ENCODE measurements around the gene C4orf50.

Gene C4orf50

GRCh38 chr4:5877392-5877791 is 140.8 kb downstream of the C4orf50 start:
- Histone ChIP-seq H3K4me3 (ENCODE audit: insufficient read depth, low read depth, low read length) (no peak overlapping the region), H3K36me3 (ENCODE audit: control insufficient read depth, insufficient read depth, low read length) (no peaks in the 10 kb centered on the region), H3K9me3 (ENCODE audit: control insufficient read depth, low read length) (no peaks in the 10 kb centered on the region), H3K4me1 (ENCODE audit: control insufficient read depth, insufficient read depth, low read length) (peaks cover 14% of the 10 kb centered on the region), H3K27ac (ENCODE audit: insufficient read depth, low read depth, low read length, poor library complexity, severe bottlenecking) (no peak overlapping the region), H3K27me3 (ENCODE audit: control insufficient read depth, insufficient read depth, low read length, poor library complexity, severe bottlenecking) (no peaks in the 10 kb centered on the region)
- WGBS, 2 experiments: 90% methylated on average over 9 of the region's 9 CpGs

- H3K4me1 ChIP-seq (ENCODE audit: control insufficient read depth, insufficient read depth, low read length): peaks cover 14% of the 10 kb centered on the region
- H3K36me3 ChIP-seq (ENCODE audit: control insufficient read depth, insufficient read depth, low read length): no peaks in the 10 kb centered on the region
- no peaks in the 10 kb centered on the region for H3K9me3 ChIP-seq (ENCODE audit: control insufficient read depth, low read length)
- no peaks in the 10 kb centered on the region for H3K27me3 ChIP-seq (ENCODE audit: control insufficient read depth, insufficient read depth, low read length, poor library complexity, severe bottlenecking)
- no peak overlapping the region for H3K27ac ChIP-seq (ENCODE audit: insufficient read depth, low read depth, low read length, poor library complexity, severe bottlenecking)
- WGBS, 2 experiments: 4 to 8% methylated on average over 6 of the region's 6 CpGs
- H3K4me3 ChIP-seq (ENCODE audit: insufficient read depth, low read depth, low read length): no peak overlapping the region
These were observed 143.3 kb downstream of the C4orf50 start for GRCh38 chr4:5874811-5875449.

- WGBS, 2 experiments: 94 to 95% methylated on average over 13 of the region's 13 CpGs
- H3K4me1 ChIP-seq (ENCODE audit: control insufficient read depth, insufficient read depth, low read length): peaks cover 9% of the 10 kb centered on the region
- no peaks in the 10 kb centered on the region for H3K9me3 ChIP-seq (ENCODE audit: control insufficient read depth, low read length)
- H3K4me3 ChIP-seq (ENCODE audit: insufficient read depth, low read depth, low read length): no peak overlapping the region
- H3K36me3 ChIP-seq (ENCODE audit: control insufficient read depth, insufficient read depth, low read length): no peaks in the 10 kb centered on the region
- no peak overlapping the region for H3K27ac ChIP-seq (ENCODE audit: insufficient read depth, low read depth, low read length, poor library complexity, severe bottlenecking)
- H3K27me3 ChIP-seq (ENCODE audit: control insufficient read depth, insufficient read depth, low read length, poor library complexity, severe bottlenecking): no peaks in the 10 kb centered on the region
These were observed 147.5 kb downstream of the C4orf50 start for GRCh38 chr4:5870701-5871100.

- H3K27ac ChIP-seq (ENCODE audit: insufficient read depth, low read depth, low read length, poor library complexity, severe bottlenecking): no peak overlapping the region
- H3K9me3 ChIP-seq (ENCODE audit: control insufficient read depth, low read length): no peaks in the 10 kb centered on the region
- no peaks in the 10 kb centered on the region for H3K36me3 ChIP-seq (ENCODE audit: control insufficient read depth, insufficient read depth, low read length)
- H3K4me1 ChIP-seq (ENCODE audit: control insufficient read depth, insufficient read depth, low read length): peaks cover 5% of the 10 kb centered on the region
- H3K27me3 ChIP-seq (ENCODE audit: control insufficient read depth, insufficient read depth, low read length, poor library complexity, severe bottlenecking): no peaks in the 10 kb centered on the region
- H3K4me3 ChIP-seq (ENCODE audit: insufficient read depth, low read depth, low read length): no peak overlapping the region
- WGBS, 2 experiments: 95% methylated on average over 14 of the region's 14 CpGs
These were observed 148.1 kb downstream of the C4orf50 start for GRCh38 chr4:5869966-5870619.

GRCh38 chr4:5867866-5868265 is 150.4 kb downstream of the C4orf50 start:
- H3K27me3 ChIP-seq (ENCODE audit: control insufficient read depth, insufficient read depth, low read length, poor library complexity, severe bottlenecking): no peaks in the 10 kb centered on the region
- H3K9me3 ChIP-seq (ENCODE audit: control insufficient read depth, low read length): no peaks in the 10 kb centered on the region
- H3K4me1 ChIP-seq (ENCODE audit: control insufficient read depth, insufficient read depth, low read length): peaks cover 3% of the 10 kb centered on the region
- WGBS, 2 experiments: 95 to 97% methylated on average over 2 of the region's 3 CpGs
- H3K27ac ChIP-seq (ENCODE audit: insufficient read depth, low read depth, low read length, poor library complexity, severe bottlenecking): no peak overlapping the region
- no peaks in the 10 kb centered on the region for H3K36me3 ChIP-seq (ENCODE audit: control insufficient read depth, insufficient read depth, low read length)
- H3K4me3 ChIP-seq (ENCODE audit: insufficient read depth, low read depth, low read length): no peak overlapping the region

GRCh38 chr4:5866841-5867813 is 151.1 kb downstream of the C4orf50 start:
- H3K4me3 ChIP-seq (ENCODE audit: insufficient read depth, low read depth, low read length): no peak overlapping the region
- H3K9me3 ChIP-seq (ENCODE audit: control insufficient read depth, low read length): no peaks in the 10 kb centered on the region
- no peaks in the 10 kb centered on the region for H3K27me3 ChIP-seq (ENCODE audit: control insufficient read depth, insufficient read depth, low read length, poor library complexity, severe bottlenecking)
- no peak overlapping the region for H3K27ac ChIP-seq (ENCODE audit: insufficient read depth, low read depth, low read length, poor library complexity, severe bottlenecking)
- peaks cover 3% of the 10 kb centered on the region for H3K4me1 ChIP-seq (ENCODE audit: control insufficient read depth, insufficient read depth, low read length)
- WGBS, 2 experiments: 93 to 94% methylated on average over 8 of the region's 10 CpGs
- H3K36me3 ChIP-seq (ENCODE audit: control insufficient read depth, insufficient read depth, low read length): no peaks in the 10 kb centered on the region

GRCh38 chr4:5865896-5866599 is 152.2 kb downstream of the C4orf50 start:
- Histone ChIP-seq H3K36me3 (ENCODE audit: control insufficient read depth, insufficient read depth, low read length) (no peaks in the 10 kb centered on the region), H3K9me3 (ENCODE audit: control insufficient read depth, low read length) (no peaks in the 10 kb centered on the region), H3K4me3 (ENCODE audit: insufficient read depth, low read depth, low read length) (no peak overlapping the region), H3K4me1 (ENCODE audit: control insufficient read depth, insufficient read depth, low read length) (peaks cover 3% of the 10 kb centered on the region), H3K27ac (ENCODE audit: insufficient read depth, low read depth, low read length, poor library complexity, severe bottlenecking) (no peak overlapping the region), H3K27me3 (ENCODE audit: control insufficient read depth, insufficient read depth, low read length, poor library complexity, severe bottlenecking) (no peaks in the 10 kb centered on the region)
- WGBS, 2 experiments: 89 to 92% methylated on average over 12 of the region's 12 CpGs

- H3K4me1 ChIP-seq (ENCODE audit: control insufficient read depth, insufficient read depth, low read length): peaks cover 3% of the 10 kb centered on the region
- H3K27me3 ChIP-seq (ENCODE audit: control insufficient read depth, insufficient read depth, low read length, poor library complexity, severe bottlenecking): no peaks in the 10 kb centered on the region
- H3K36me3 ChIP-seq (ENCODE audit: control insufficient read depth, insufficient read depth, low read length): peaks cover 4% of the 10 kb centered on the region
- H3K27ac ChIP-seq (ENCODE audit: insufficient read depth, low read depth, low read length, poor library complexity, severe bottlenecking): no peak overlapping the region
- no peaks in the 10 kb centered on the region for H3K9me3 ChIP-seq (ENCODE audit: control insufficient read depth, low read length)
- no peak overlapping the region for H3K4me3 ChIP-seq (ENCODE audit: insufficient read depth, low read depth, low read length)
- 72 to 77% methylated on average over 14 to 15 of the region's 15 CpGs for WGBS, 2 experiments
These were observed 154.6 kb downstream of the C4orf50 start for GRCh38 chr4:5863461-5864113.

GRCh38 chr4:5858020-5858769 is 160.0 kb downstream of the C4orf50 start:
- Histone ChIP-seq H3K36me3 (ENCODE audit: control insufficient read depth, insufficient read depth, low read length) (peaks cover 11% of the 10 kb centered on the region), H3K27me3 (ENCODE audit: control insufficient read depth, insufficient read depth, low read length, poor library complexity, severe bottlenecking) (no peaks in the 10 kb centered on the region), H3K4me1 (ENCODE audit: control insufficient read depth, insufficient read depth, low read length) (peaks cover 5% of the 10 kb centered on the region), H3K27ac (ENCODE audit: insufficient read depth, low read depth, low read length, poor library complexity, severe bottlenecking) (no peak overlapping the region), H3K9me3 (ENCODE audit: control insufficient read depth, low read length) (no peaks in the 10 kb centered on the region), H3K4me3 (ENCODE audit: insufficient read depth, low read depth, low read length) (no peak overlapping the region)
- 68 to 72% methylated on average over 16 of the region's 16 CpGs for WGBS, 2 experiments

Data from ectodermal cell (in vitro differentiated cells).